WTC11 (cell line): ENCODE data around the gene MCUR1. TPM values are rescaled to one million over a fixed set of nuclear protein-coding genes. Genes with fewer than 3 reads are reported as not detected.
A peak's percentile ranks its signal among the peaks of the same experiment; 100 is the strongest.

Source experiments
- ARID4B ChIP-seq: sonication (generic); formaldehyde crosslinking; IDR thresholded peaks from 2 replicates; pipeline ENCODE4 v1.8.0; 2023; ENCODE audit warnings: missing genetic modification reagents, mild to moderate bottlenecking, borderline replicate concordance
- CREM ChIP-seq: sonication (generic); formaldehyde crosslinking; IDR thresholded peaks from 2 replicates; pipeline ENCODE4 v1.8.1; 2022; ENCODE audit warnings: mild to moderate bottlenecking, missing genetic modification reagents, moderate library complexity
- CTCF ChIP-seq: fragments of 200-600 bp; IDR thresholded peaks from 2 replicates; pipeline ENCODE4 v1.8.0; 2022; ENCODE audit warnings: antibody characterized with exemption
- E2F1 ChIP-seq: sonication (generic); formaldehyde crosslinking; IDR thresholded peaks from 2 replicates; pipeline ENCODE4 v1.8.0; 2022; ENCODE audit warnings: mild to moderate bottlenecking, missing genetic modification reagents
- EMX1 ChIP-seq: fragments of 250-450 bp; sonication (Bioruptor Pico); IDR thresholded peaks from 2 replicates; pipeline ENCODE4 v1.8.0; 2021; ENCODE audit warnings: mild to moderate bottlenecking
- ERG ChIP-seq: fragments of 250-450 bp; sonication (Bioruptor Pico); IDR thresholded peaks from 2 replicates; pipeline ENCODE4 v1.8.0; 2021; ENCODE audit warnings: mild to moderate bottlenecking
- GRHL2 ChIP-seq: fragments of 250-450 bp; sonication (Bioruptor Pico); IDR thresholded peaks from 2 replicates; pipeline ENCODE4 v1.8.0; 2022; ENCODE audit warnings: mild to moderate bottlenecking, moderate library complexity; ENCODE audit not compliant: insufficient replicate concordance, severe bottlenecking
- KAT7 ChIP-seq: sonication (generic); formaldehyde crosslinking; IDR thresholded peaks from 2 replicates; pipeline ENCODE4 v1.8.1; 2023; ENCODE audit warnings: missing genetic modification reagents, mild to moderate bottlenecking, borderline replicate concordance
- MLX ChIP-seq: sonication (generic); formaldehyde crosslinking; IDR thresholded peaks from 2 replicates; pipeline ENCODE4 v1.8.1; 2023; ENCODE audit warnings: mild to moderate bottlenecking, missing genetic modification reagents, moderate library complexity
- MXD4 ChIP-seq: fragments of 250-450 bp; sonication (Bioruptor Pico); IDR thresholded peaks from 2 replicates; pipeline ENCODE4 v1.8.0; 2021; ENCODE audit warnings: mild to moderate bottlenecking, moderate library complexity, borderline replicate concordance
- NFE2L1 ChIP-seq: sonication (generic); formaldehyde crosslinking; IDR thresholded peaks from 2 replicates; pipeline ENCODE4 v1.8.1; 2023; ENCODE audit warnings: missing genetic modification reagents
- NFYB ChIP-seq: sonication (generic); formaldehyde crosslinking; conservative IDR thresholded peaks from 2 replicates; pipeline ENCODE4 v1.8.0; 2022; ENCODE audit warnings: low read depth, missing genetic modification reagents
- SMAD3 ChIP-seq: sonication (generic); formaldehyde crosslinking; IDR thresholded peaks from 2 replicates; pipeline ENCODE4 v1.8.0; 2022; ENCODE audit warnings: missing genetic modification reagents, mild to moderate bottlenecking, borderline replicate concordance
- TEAD1 ChIP-seq: sonication (generic); formaldehyde crosslinking; IDR thresholded peaks from 2 replicates; pipeline ENCODE4 v1.8.0; 2022; ENCODE audit warnings: mild to moderate bottlenecking, missing genetic modification reagents
- TEAD4 ChIP-seq: sonication (generic); formaldehyde crosslinking; IDR thresholded peaks from 2 replicates; pipeline ENCODE4 v1.8.0; 2022; ENCODE audit warnings: mild to moderate bottlenecking, missing genetic modification reagents
- TP53 ChIP-seq: sonication (generic); formaldehyde crosslinking; IDR thresholded peaks from 2 replicates; pipeline ENCODE4 v1.8.1; 2023; ENCODE audit warnings: mild to moderate bottlenecking, missing genetic modification reagents
- ZNF232 ChIP-seq: sonication (generic); formaldehyde crosslinking; IDR thresholded peaks from 2 replicates; pipeline ENCODE4 v1.8.0; 2022; ENCODE audit warnings: mild to moderate bottlenecking, missing genetic modification reagents
- ZNF281 ChIP-seq: sonication (generic); formaldehyde crosslinking; IDR thresholded peaks from 2 replicates; pipeline ENCODE4 v1.8.0; 2023; ENCODE audit warnings: mild to moderate bottlenecking, missing genetic modification reagents
- ZNF532 ChIP-seq: fragments of 250-450 bp; sonication (Bioruptor Pico); IDR thresholded peaks from 2 replicates; pipeline ENCODE4 v1.9.0; 2021; ENCODE audit warnings: mild to moderate bottlenecking, borderline replicate concordance
- ZSCAN18 ChIP-seq: fragments of 250-450 bp; sonication (Bioruptor Pico); IDR thresholded peaks from 2 replicates; pipeline ENCODE4 v2.1.2; 2022; ENCODE audit warnings: mild to moderate bottlenecking, moderate library complexity
- total RNA-seq: library from RNA; stranded (reverse); gene quantifications from 3 replicates; pipeline ENCODE4 v1.2.3, GENCODE V29; 2021

MCUR1 gene
- total RNA-seq, 1 experiment from 2014 or later: 28.1 TPM

- peak; percentile 16; the same call in 1 of the 2 replicates for TF ChIP-seq NFE2L1 (CRISPR knock-in tag)
- TF ChIP-seq SMAD3 (CRISPR knock-in tag): peak; percentile 50; the same call in 1 of the 2 replicates
- TF ChIP-seq CREM: no peak; the same call in 1 of the 2 replicates
- TF ChIP-seq ARID4B: no peak
- no peak for TF ChIP-seq MLX (CRISPR knock-in tag)
- TF ChIP-seq MXD4 (CRISPR knock-in tag): no peak
- no peak for TF ChIP-seq ZSCAN18 (CRISPR knock-in tag)
- TF ChIP-seq ERG (CRISPR knock-in tag): no peak
- no peak for TF ChIP-seq E2F1 (CRISPR knock-in tag)
- no peak for TF ChIP-seq CTCF
- TF ChIP-seq ZNF281 (CRISPR knock-in tag): no peak
- no peak for TF ChIP-seq TEAD4
- no peak for TF ChIP-seq ZNF532 (CRISPR knock-in tag)
- TF ChIP-seq TEAD1 (CRISPR knock-in tag): peak; percentile 83
- no peak for TF ChIP-seq TP53 (CRISPR knock-in tag)
- TF ChIP-seq EMX1 (CRISPR knock-in tag): 0 out of 2 replicates have a peak, but pooled peaks have one; percentile 66
- no peak for TF ChIP-seq NFYB (CRISPR knock-in tag)
- TF ChIP-seq KAT7: 0 out of 2 replicates have a peak, but pooled peaks have one; percentile 92
- peak; percentile 78; the same call in 1 of the 2 replicates for TF ChIP-seq ZNF232 (CRISPR knock-in tag)
- TF ChIP-seq GRHL2: no peak
Observed at GRCh38 chr6:13814176-13814937, at the start of gene MCUR1 (continued).
